Measurements from ENCODE around the gene MFF. TPM values are rescaled to one million over a fixed set of nuclear protein-coding genes. Genes with fewer than 3 reads are reported as not detected.

The MFF gene
- 130 and 177 TPM in 2 replicates for total RNA-seq

GRCh38 chr2:227324995-227325838 lies at the start of gene MFF:
TSS of gene MFF (plus strand) at chr2:227325251. CDS start at chr2:227330666, 5,415 bp downstream.

GRCh38 chr2:227379095-227379494 lies 54.0 kb downstream of the MFF start, which contains the start of gene TM4SF20:
TSS of gene TM4SF20 (minus strand) at chr2:227379306. CDS start at chr2:227379268, 38 bp downstream.

GRCh38 chr2:227387583-227387982 lies 62.5 kb downstream of the MFF start, which contains the start of gene SCYGR1:
TSS of gene SCYGR1 (minus strand) at chr2:227387949. CDS start at chr2:227387949, 0 bp downstream.

Other genes with a start within 250 kb of the MFF start
- 0.32 and 0.91 TPM in 2 replicates for gene COL4A4, start 161.0 kb upstream of the MFF start, total RNA-seq
- gene COL4A3, start 160.6 kb upstream of the MFF start, total RNA-seq, result 0.13 and 0.48 TPM in 2 replicates
- gene TM4SF20, start 54.1 kb downstream of the MFF start, total RNA-seq, result not detected in 2 replicates
- not detected in 2 replicates for gene SCYGR1, start 62.7 kb downstream of the MFF start, total RNA-seq
- 44.9 and 91.7 TPM in 2 replicates for gene AGFG1, start 146.9 kb downstream of the MFF start, total RNA-seq